ENCODE measurements around the gene SMARCC2. TPM values are rescaled to one million over a fixed set of nuclear protein-coding genes. Genes with fewer than 3 reads are reported as not detected.

The SMARCC2 gene
- total RNA-seq, 4 donors from 2014 or later = 104 to 139 (median 117) TPM

- Histone ChIP-seq H3K36me3 (peaks cover 0 to 10% (median 6%) of the 10 kb centered on the region in 3 donors), H3K4me1 (peaks cover 0 to 56% (median 26%) of the 10 kb centered on the region in 4 donors), H3K9me3 (no peaks in the 10 kb centered on the region), H3K4me3 (no peak overlapping the region), H3K27me3 (no peaks in the 10 kb centered on the region), H3K27ac (no peak overlapping the region)
- no peak for TF ChIP-seq POLR2A (IDR thresholded peaks at IDR 0.05)
- no peak for TF ChIP-seq EP300 (IDR thresholded peaks at IDR 0.05)
- no peak for TF ChIP-seq CTCF (IDR thresholded peaks at IDR 0.05)
- WGBS, 2 donors = 93 to 97% methylated on average over 11 of the region's 11 CpGs
- DNase-seq (ENCODE audit: low spot score in 2 of 2) = no peak
These were observed 33.9 kb downstream of the SMARCC2 start for GRCh38 chr12:56155256-56155845.

- Histone ChIP-seq H3K4me1 (peaks cover 0 to 52% (median 21%) of the 10 kb centered on the region in 4 donors), H3K9me3 (no peaks in the 10 kb centered on the region), H3K4me3 (no peak overlapping the region), H3K27ac (no peak overlapping the region), H3K36me3 (peaks cover 0 to 5% (median 2%) of the 10 kb centered on the region in 3 donors), H3K27me3 (no peaks in the 10 kb centered on the region)
- no peak for TF ChIP-seq EP300 (IDR thresholded peaks at IDR 0.05)
- no peak for TF ChIP-seq POLR2A (IDR thresholded peaks at IDR 0.05)
- TF ChIP-seq CTCF (IDR thresholded peaks at IDR 0.05) = no peak
- WGBS, 2 donors = 83 to 87% methylated on average over 5 of the region's 5 CpGs
- DNase-seq (ENCODE audit: low spot score in 2 of 2) = no peak
These were observed 34.5 kb downstream of the SMARCC2 start for GRCh38 chr12:56154818-56155217.

GRCh38 chr12:56154246-56154771 lies 35.0 kb downstream of the SMARCC2 start:
- no peak overlapping the region for H3K4me3 ChIP-seq
- 100% methylated on average over 1 of the region's 1 CpG for WGBS, 2 donors
- no peaks in the 10 kb centered on the region for H3K27me3 ChIP-seq
- H3K4me1 ChIP-seq = peaks cover 0 to 47% (median 16%) of the 10 kb centered on the region in 4 donors
- peak overlapping the region in 1 of 4 donors; percentile 1 for H3K27ac ChIP-seq
- TF ChIP-seq POLR2A (IDR thresholded peaks at IDR 0.05) = no peak
- TF ChIP-seq CTCF (IDR thresholded peaks at IDR 0.05) = no peak
- no peak for TF ChIP-seq EP300 (IDR thresholded peaks at IDR 0.05)
- peaks cover 0 to under 1% (median 0%) of the 10 kb centered on the region in 3 donors for H3K36me3 ChIP-seq
- no peaks in the 10 kb centered on the region for H3K9me3 ChIP-seq
- DNase-seq (ENCODE audit: low spot score in 2 of 2) = no peak

GRCh38 chr12:56153678-56154065 lies 35.6 kb downstream of the SMARCC2 start:
- WGBS, 2 donors = 66 to 79% methylated on average over 5 of the region's 5 CpGs
- TF ChIP-seq EP300 (IDR thresholded peaks at IDR 0.05) (no peak), CTCF (IDR thresholded peaks at IDR 0.05) (no peak), POLR2A (IDR thresholded peaks at IDR 0.05) (no peak)

More at GRCh38 chr12:56153678-56154065, 35.6 kb downstream of the SMARCC2 start:
- Histone ChIP-seq H3K4me1 (peaks cover 0 to 46% (median 14%) of the 10 kb centered on the region in 4 donors), H3K9me3 (no peaks in the 10 kb centered on the region), H3K27me3 (no peaks in the 10 kb centered on the region), H3K27ac (peak overlapping the region in 1 of 4 donors; percentile 96), H3K36me3 (peaks cover 0 to 5% (median 0%) of the 10 kb centered on the region in 3 donors), H3K4me3 (no peak overlapping the region)
- DNase-seq (ENCODE audit: low spot score in 2 of 2) = no peak

Data from tibial nerve (tissue), 4 donors.